ENCODE data around the gene PEX16.
"Not testable (repeated sequence)": the region's sequence is repeated elsewhere in the genome, so short reads cannot be mapped to it uniquely, and the experiment has no call there.

The PEX16 gene

GRCh38 chr11:45917286-45917622 lies 423 bp downstream of the PEX16 start:
- Histone ChIP-seq H3K9ac (ENCODE audit: low read length in 2 of 2) (peak overlapping the region; percentile 98 to 99), H3K27me3 (ENCODE audit: control insufficient read depth in 1 of 2, insufficient read depth in 2 of 2, low read length in 2 of 2) (peaks cover 9 to 12% of the 10 kb centered on the region in 2 donors), H3K27ac (ENCODE audit: low read length) (peak overlapping the region; percentile 93), H3K36me3 (ENCODE audit: control insufficient read depth in 2 of 2, insufficient read depth in 2 of 2, low read length in 2 of 2) (peaks cover 16 to 29% of the 10 kb centered on the region in 2 donors), H3K4me1 (ENCODE audit: control insufficient read depth, insufficient read depth, low read length) (peaks cover 25% of the 10 kb centered on the region), H3K4me3 (ENCODE audit: low read length in 2 of 2) (peak overlapping the region; percentile 98 to 99), H3K9me3 (ENCODE audit: control insufficient read depth in 2 of 2, low read length in 2 of 2) (no peaks in the 10 kb centered on the region)

GRCh38 chr11:45915446-45915845 lies 2.2 kb downstream of the PEX16 start:
- H3K4me1 ChIP-seq (ENCODE audit: control insufficient read depth, insufficient read depth, low read length) = peaks cover 19% of the 10 kb centered on the region

GRCh38 chr11:45913942-45914635 lies 3.6 kb downstream of the PEX16 start:
- no peak overlapping the region for H3K4me3 ChIP-seq (ENCODE audit: low read length in 2 of 2)
- H3K27ac ChIP-seq (ENCODE audit: low read length) = no peak overlapping the region
- no peaks in the 10 kb centered on the region for H3K9me3 ChIP-seq (ENCODE audit: control insufficient read depth in 2 of 2, low read length in 2 of 2)
- H3K36me3 ChIP-seq (ENCODE audit: control insufficient read depth in 2 of 2, insufficient read depth in 2 of 2, low read length in 2 of 2) = peaks cover 21 to 41% of the 10 kb centered on the region in 2 donors
- no peak overlapping the region for H3K9ac ChIP-seq (ENCODE audit: low read length in 2 of 2)
- peaks cover 19% of the 10 kb centered on the region for H3K4me1 ChIP-seq (ENCODE audit: control insufficient read depth, insufficient read depth, low read length)
- H3K27me3 ChIP-seq (ENCODE audit: control insufficient read depth in 1 of 2, insufficient read depth in 2 of 2, low read length in 2 of 2) = no peaks in the 10 kb centered on the region

More at GRCh38 chr11:45915446-45915845, 2.2 kb downstream of the PEX16 start:
- Histone ChIP-seq H3K9ac (ENCODE audit: low read length in 2 of 2) (no peak overlapping the region), H3K27ac (ENCODE audit: low read length) (no peak overlapping the region), H3K4me3 (ENCODE audit: low read length in 2 of 2) (no peak overlapping the region), H3K36me3 (ENCODE audit: control insufficient read depth in 2 of 2, insufficient read depth in 2 of 2, low read length in 2 of 2) (peaks cover 19 to 36% of the 10 kb centered on the region in 2 donors), H3K27me3 (ENCODE audit: control insufficient read depth in 1 of 2, insufficient read depth in 2 of 2, low read length in 2 of 2) (no peaks in the 10 kb centered on the region), H3K9me3 (ENCODE audit: control insufficient read depth in 2 of 2, low read length in 2 of 2) (no peaks in the 10 kb centered on the region)

GRCh38 chr11:45913514-45913913 lies 4.2 kb downstream of the PEX16 start:
- H3K9me3 ChIP-seq (ENCODE audit: control insufficient read depth in 2 of 2, low read length in 2 of 2) = no peaks in the 10 kb centered on the region
- H3K9ac ChIP-seq (ENCODE audit: low read length in 2 of 2) = no peak overlapping the region
- H3K27me3 ChIP-seq (ENCODE audit: control insufficient read depth in 1 of 2, insufficient read depth in 2 of 2, low read length in 2 of 2) = no peaks in the 10 kb centered on the region
- H3K27ac ChIP-seq (ENCODE audit: low read length) = no peak overlapping the region
- H3K36me3 ChIP-seq (ENCODE audit: control insufficient read depth in 2 of 2, insufficient read depth in 2 of 2, low read length in 2 of 2) = peaks cover 21 to 41% of the 10 kb centered on the region in 2 donors
- H3K4me1 ChIP-seq (ENCODE audit: control insufficient read depth, insufficient read depth, low read length) = peaks cover 16% of the 10 kb centered on the region
- no peak overlapping the region for H3K4me3 ChIP-seq (ENCODE audit: low read length in 2 of 2)

GRCh38 chr11:45910623-45911022 lies 7.1 kb downstream of the PEX16 start:
- Histone ChIP-seq H3K27me3 (ENCODE audit: control insufficient read depth in 1 of 2, insufficient read depth in 2 of 2, low read length in 2 of 2) (no peaks in the 10 kb centered on the region), H3K27ac (ENCODE audit: low read length) (no peak overlapping the region), H3K4me3 (ENCODE audit: low read length in 2 of 2) (no peak overlapping the region), H3K9ac (ENCODE audit: low read length in 2 of 2) (no peak overlapping the region), H3K4me1 (ENCODE audit: control insufficient read depth, insufficient read depth, low read length) (peaks cover 8% of the 10 kb centered on the region), H3K36me3 (ENCODE audit: control insufficient read depth in 2 of 2, insufficient read depth in 2 of 2, low read length in 2 of 2) (peaks cover 20 to 36% of the 10 kb centered on the region in 2 donors), H3K9me3 (ENCODE audit: control insufficient read depth in 2 of 2, low read length in 2 of 2) (no peaks in the 10 kb centered on the region)

- Histone ChIP-seq H3K27me3 (ENCODE audit: control insufficient read depth in 1 of 2, insufficient read depth in 2 of 2, low read length in 2 of 2) (no peaks in the 10 kb centered on the region), H3K36me3 (ENCODE audit: control insufficient read depth in 2 of 2, insufficient read depth in 2 of 2, low read length in 2 of 2) (peaks cover 15 to 29% of the 10 kb centered on the region in 2 donors), H3K9ac (ENCODE audit: low read length in 2 of 2) (no peak overlapping the region), H3K4me1 (ENCODE audit: control insufficient read depth, insufficient read depth, low read length) (peaks cover 8% of the 10 kb centered on the region), H3K9me3 (ENCODE audit: control insufficient read depth in 2 of 2, low read length in 2 of 2) (no peaks in the 10 kb centered on the region), H3K27ac (ENCODE audit: low read length) (no peak overlapping the region), H3K4me3 (ENCODE audit: low read length in 2 of 2) (no peak overlapping the region)
These were observed 7.8 kb downstream of the PEX16 start for GRCh38 chr11:45909594-45910475.

- H3K9me3 ChIP-seq (ENCODE audit: control insufficient read depth in 2 of 2, low read length in 2 of 2) = no peaks in the 10 kb centered on the region
- no peak overlapping the region for H3K4me3 ChIP-seq (ENCODE audit: low read length in 2 of 2)
- peaks cover 8% of the 10 kb centered on the region for H3K4me1 ChIP-seq (ENCODE audit: control insufficient read depth, insufficient read depth, low read length)
- peaks cover 5 to 24% of the 10 kb centered on the region in 2 donors for H3K36me3 ChIP-seq (ENCODE audit: control insufficient read depth in 2 of 2, insufficient read depth in 2 of 2, low read length in 2 of 2)
- H3K27me3 ChIP-seq (ENCODE audit: control insufficient read depth in 1 of 2, insufficient read depth in 2 of 2, low read length in 2 of 2) = no peaks in the 10 kb centered on the region
- no peak overlapping the region for H3K27ac ChIP-seq (ENCODE audit: low read length)
- H3K9ac ChIP-seq (ENCODE audit: low read length in 2 of 2) = no peak overlapping the region
These were observed 9.7 kb downstream of the PEX16 start for GRCh38 chr11:45907911-45908370.

GRCh38 chr11:45906965-45907611 lies 10.6 kb downstream of the PEX16 start, which contains the start of gene FREY1:
Gene FREY1 (minus strand): TSS chr11:45907271. CDS start chr11:45907245, 26 bp downstream.
- H3K36me3 ChIP-seq (ENCODE audit: control insufficient read depth in 2 of 2, insufficient read depth in 2 of 2, low read length in 2 of 2) = peaks cover 5 to 24% of the 10 kb centered on the region in 2 donors

GRCh38 chr11:45906096-45906682 lies 11.5 kb downstream of the PEX16 start:
- Histone ChIP-seq H3K9me3 (ENCODE audit: control insufficient read depth in 2 of 2, low read length in 2 of 2) (no peaks in the 10 kb centered on the region), H3K4me3 (ENCODE audit: low read length in 2 of 2) (no peak overlapping the region), H3K27ac (ENCODE audit: low read length) (no peak overlapping the region), H3K27me3 (ENCODE audit: control insufficient read depth in 1 of 2, insufficient read depth in 2 of 2, low read length in 2 of 2) (no peaks in the 10 kb centered on the region), H3K4me1 (ENCODE audit: control insufficient read depth, insufficient read depth, low read length) (peaks cover 10% of the 10 kb centered on the region), H3K36me3 (ENCODE audit: control insufficient read depth in 2 of 2, insufficient read depth in 2 of 2, low read length in 2 of 2) (peaks cover 5 to 21% of the 10 kb centered on the region in 2 donors), H3K9ac (ENCODE audit: low read length in 2 of 2) (no peak overlapping the region)

More at GRCh38 chr11:45906965-45907611, 10.6 kb downstream of the PEX16 start, which contains the start of gene FREY1:
- H3K4me1 ChIP-seq (ENCODE audit: control insufficient read depth, insufficient read depth, low read length) = peaks cover 8% of the 10 kb centered on the region
- H3K27me3 ChIP-seq (ENCODE audit: control insufficient read depth in 1 of 2, insufficient read depth in 2 of 2, low read length in 2 of 2) = no peaks in the 10 kb centered on the region
- H3K9ac ChIP-seq (ENCODE audit: low read length in 2 of 2) = no peak within 1 kb of the TSS
- no peaks in the 10 kb centered on the region for H3K9me3 ChIP-seq (ENCODE audit: control insufficient read depth in 2 of 2, low read length in 2 of 2)
- no peak within 1 kb of the TSS for H3K4me3 ChIP-seq (ENCODE audit: low read length in 2 of 2)
- no peak within 1 kb of the TSS for H3K27ac ChIP-seq (ENCODE audit: low read length)

GRCh38 chr11:45905576-45905975 lies 12.1 kb downstream of the PEX16 start:
- H3K27me3 ChIP-seq (ENCODE audit: control insufficient read depth in 1 of 2, insufficient read depth in 2 of 2, low read length in 2 of 2) = not testable (repeated sequence)

More at GRCh38 chr11:45905576-45905975, 12.1 kb downstream of the PEX16 start:
- not testable (repeated sequence) for H3K9ac ChIP-seq (ENCODE audit: low read length in 2 of 2); H3K27ac ChIP-seq (ENCODE audit: low read length); H3K4me3 ChIP-seq (ENCODE audit: low read length in 2 of 2); H3K9me3 ChIP-seq (ENCODE audit: control insufficient read depth in 2 of 2, low read length in 2 of 2)
- Histone ChIP-seq H3K36me3 (ENCODE audit: control insufficient read depth in 2 of 2, insufficient read depth in 2 of 2, low read length in 2 of 2) (peaks cover 3 to 18% of the 10 kb centered on the region in 2 donors), H3K4me1 (ENCODE audit: control insufficient read depth, insufficient read depth, low read length) (peaks cover 16% of the 10 kb centered on the region)

All from stomach smooth muscle (tissue), 2 donors.